Transverse colon (tissue), 4 donors: ENCODE measurements around the gene GNGT1. TPM values are rescaled to one million over a fixed set of nuclear protein-coding genes. Genes with fewer than 3 reads are reported as not detected.

Source experiments
- DNase-seq: peaks from one replicate; pipeline ENCODE4 v3.0.0-alpha.2; 2019
- H3K27ac ChIP-seq, 4 donors: fragments of 200-600 bp; sonication (generic); 2 replicates each; pipeline ENCODE4 v1.5.1; 2016 to 2018; ENCODE audit warnings: inconsistent platforms in 4 of 4
- H3K27me3 ChIP-seq: fragments of 200-600 bp; sonication (generic); 2 replicates; pipeline ENCODE4 v1.5.1; 2017; ENCODE audit warnings: inconsistent platforms
- H3K36me3 ChIP-seq, 4 donors: fragments of 200-600 bp; sonication (generic); 2 replicates each; pipeline ENCODE4 v1.5.1; 2017 to 2019; ENCODE audit warnings: inconsistent platforms in 4 of 4
- H3K4me1 ChIP-seq, 4 donors: fragments of 200-600 bp; sonication (generic); 2 replicates each; pipeline ENCODE4 v1.5.1; 2017 to 2020; ENCODE audit warnings: inconsistent platforms in 4 of 4
- H3K4me3 ChIP-seq, 4 donors: fragments of 200-600 bp; sonication (generic); 1 replicate in 1 of 4; 2 replicates in 3 of 4; pipeline versions ENCODE4 v1.5.1 to v1.6.1; 2017 to 2019; ENCODE audit warnings: inconsistent platforms in 4 of 4
- H3K9me3 ChIP-seq, 2 donors: fragments of 200-600 bp; sonication (generic); 2 replicates each; pipeline ENCODE4 v1.5.1; 2017 to 2019; ENCODE audit warnings: inconsistent platforms in 2 of 2
- CTCF ChIP-seq, 5 experiments: fragments of 200-600 bp in 3 of 5; fragments of 450-650 bp in 2 of 5; sonication (generic) in 3 of 5; IDR thresholded peaks; 1 replicate in 2 of 5; 2 replicates in 3 of 5; pipeline ENCODE4 v1.5.1; 2016 to 2017; ENCODE audit warnings: antibody characterized with exemption in 5 of 5, inconsistent platforms in 3 of 5, mild to moderate bottlenecking in 2 of 5, moderate library complexity in 1 of 5
- EP300 ChIP-seq: sonication (generic); formaldehyde crosslinking; IDR thresholded peaks from one replicate; pipeline ENCODE4 v1.6.1; 2017; ENCODE audit warnings: antibody characterized with exemption, low read depth
- POLR2A ChIP-seq: fragments of 450-650 bp; IDR thresholded peaks from one replicate; pipeline ENCODE4 v1.6.1; 2016; ENCODE audit warnings: antibody characterized with exemption, mild to moderate bottlenecking, moderate library complexity
- POLR2AphosphoS5 ChIP-seq, 3 donors: sonication (generic); formaldehyde crosslinking; IDR thresholded peaks; one replicate each; pipeline ENCODE4 v1.6.1; 2016; ENCODE audit warnings: antibody characterized with exemption in 3 of 3
- WGBS, 2 donors: methylation state at CpG; one replicate each; pipeline ENCODE4 v1.1.5; 2018; ENCODE audit warnings: low coverage in 1 of 2; 5-methylcytosine and 5-hydroxymethylcytosine counted together
- in situ Hi-C, 4 donors: fragments of 200-750 bp; cut with MboI; loops; one replicate each; pipeline versions ENCODE4 v1.15.0 to v1.15.1; 2017; ENCODE audit warnings: low sequenced_read_pairs in 3 of 4, low pct_ligation_motif_present in 1 of 4, low pct_unique_long_range_greater_than_20kb in 1 of 4
- intact Hi-C: fragments of 100-400 bp; cut with DNase I; formaldehyde crosslinking; loops from one replicate; pipeline ENCODE4 v1.15.1; 2023; ENCODE audit warnings: low total_unique reads
- total RNA-seq, 4 donors: library from RNA; depleted of rRNA; stranded (reverse); fragments of >200 nt; gene quantifications; one replicate each; pipeline ENCODE4 v1.1.0, GENCODE V29; 2016

GNGT1 gene
- total RNA-seq, 4 donors from 2014 or later = not detected

DNA sequence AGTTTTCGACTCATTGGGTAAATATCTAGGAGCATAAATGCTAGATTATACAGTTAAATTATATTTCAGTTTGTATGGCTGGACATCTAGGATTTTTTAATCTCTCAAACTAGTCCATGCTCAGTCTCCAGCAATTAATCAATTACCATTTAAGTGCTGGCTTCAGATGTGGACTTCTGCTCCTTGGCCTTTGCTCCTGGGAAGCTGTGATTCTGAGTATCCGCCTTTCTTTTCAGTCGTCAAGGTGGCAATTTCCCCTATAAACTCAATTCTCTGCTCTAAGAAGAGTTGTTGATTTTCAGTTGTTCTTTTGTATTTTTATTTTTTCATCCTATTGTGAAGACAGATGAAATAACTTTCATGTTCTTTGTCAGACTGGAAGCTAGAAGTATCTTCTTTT lies 39.5 kb upstream of the GNGT1 start:
- Histone ChIP-seq H3K27me3 (no peaks in the 10 kb centered on the region), H3K27ac (no peak overlapping the region), H3K9me3 (no peaks in the 10 kb centered on the region), H3K4me3 (no peak overlapping the region), H3K36me3 (no peaks in the 10 kb centered on the region), H3K4me1 (no peaks in the 10 kb centered on the region)
- WGBS, 2 donors = 59 to 69% methylated on average over 3 of the region's 3 CpGs
- in situ Hi-C loops = no loop called here
- intact Hi-C loops = no loop called here
- TF ChIP-seq POLR2AphosphoS5 (IDR thresholded peaks at IDR 0.05) (no peak), POLR2A (no peak)
- no peak for DNase-seq

- intact Hi-C loops = no loop called here
- no peak for DNase-seq
- in situ Hi-C loops = no loop called here
- no peaks in the 10 kb centered on the region for H3K36me3 ChIP-seq
- H3K9me3 ChIP-seq = no peaks in the 10 kb centered on the region
- no peak overlapping the region for H3K27ac ChIP-seq
- TF ChIP-seq CTCF (IDR thresholded peaks at IDR 0.05) (no peak), POLR2AphosphoS5 (IDR thresholded peaks at IDR 0.05) (no peak), EP300 (no peak), POLR2A (no peak)
- no peak overlapping the region for H3K4me3 ChIP-seq
- H3K4me1 ChIP-seq = no peaks in the 10 kb centered on the region
- no peaks in the 10 kb centered on the region for H3K27me3 ChIP-seq
- WGBS, 2 donors = 32 to 63% methylated on average over 1 of the region's 1 CpG
These were observed 32.3 kb upstream of the GNGT1 start for GRCh38 chr7:93873998-93874574.

- Histone ChIP-seq H3K36me3 (no peaks in the 10 kb centered on the region), H3K27ac (no peak overlapping the region), H3K27me3 (no peaks in the 10 kb centered on the region), H3K4me3 (no peak overlapping the region), H3K4me1 (no peaks in the 10 kb centered on the region), H3K9me3 (no peaks in the 10 kb centered on the region)
- in situ Hi-C loops (loop anchor here in 1 of 4 donors (25.0 kb wide), 1 partner anchor 210 kb away; no protein-coding TSS in a partner anchor), intact Hi-C loops (no loop called here)
- 67 to 70% methylated on average over 3 of the region's 3 CpGs for WGBS, 2 donors
- no peak for TF ChIP-seq POLR2AphosphoS5 (IDR thresholded peaks at IDR 0.05)
- TF ChIP-seq CTCF (IDR thresholded peaks at IDR 0.05) = no peak
- TF ChIP-seq POLR2A = no peak
- no peak for DNase-seq
These were observed 28.6 kb upstream of the GNGT1 start for GRCh38 chr7:93877742-93878141.

DNA sequence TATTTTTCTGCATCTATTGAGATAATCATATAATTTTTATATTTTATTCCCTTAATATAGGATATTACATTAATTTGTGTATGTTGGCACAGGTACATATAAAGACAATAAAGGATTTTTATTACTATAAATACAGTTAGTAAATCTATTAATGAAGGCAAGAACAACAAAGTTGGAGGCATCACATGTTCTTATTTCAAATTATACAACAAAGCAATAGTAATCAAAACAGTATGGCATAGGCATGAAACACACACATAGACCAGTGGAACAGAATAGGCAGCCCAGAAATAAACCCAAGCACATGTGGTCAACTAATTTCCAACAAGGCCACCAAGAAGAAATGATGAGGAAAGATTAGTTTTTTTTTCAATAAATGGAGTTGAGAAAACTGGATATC lies 27.0 kb upstream of the GNGT1 start:
- intact Hi-C loops = no loop called here
- no peaks in the 10 kb centered on the region for H3K27me3 ChIP-seq
- no peaks in the 10 kb centered on the region for H3K9me3 ChIP-seq
- in situ Hi-C loops = loop anchor here in 1 of 4 donors (25.0 kb wide), 1 partner anchor 208 kb away; no protein-coding TSS in a partner anchor
- no peak overlapping the region for H3K27ac ChIP-seq
- no peaks in the 10 kb centered on the region for H3K4me1 ChIP-seq
- H3K36me3 ChIP-seq = no peaks in the 10 kb centered on the region
- no peak overlapping the region for H3K4me3 ChIP-seq
- no peak for DNase-seq
- TF ChIP-seq POLR2A (no peak), EP300 (no peak), CTCF (IDR thresholded peaks at IDR 0.05) (no peak), POLR2AphosphoS5 (IDR thresholded peaks at IDR 0.05) (no peak)

- H3K36me3 ChIP-seq = no peaks in the 10 kb centered on the region
- no peak overlapping the region for H3K4me3 ChIP-seq
- no peaks in the 10 kb centered on the region for H3K27me3 ChIP-seq
- no peak for DNase-seq
- H3K9me3 ChIP-seq = no peaks in the 10 kb centered on the region
- TF ChIP-seq EP300 (no peak), CTCF (IDR thresholded peaks at IDR 0.05) (no peak), POLR2AphosphoS5 (IDR thresholded peaks at IDR 0.05) (no peak), POLR2A (no peak)
- H3K27ac ChIP-seq = no peak overlapping the region
- intact Hi-C loops (no loop called here), in situ Hi-C loops (loop anchor here in 1 of 4 donors (25.0 kb wide), 1 partner anchor 205 kb away; no protein-coding TSS in a partner anchor)
- H3K4me1 ChIP-seq = no peaks in the 10 kb centered on the region
These were observed 23.9 kb upstream of the GNGT1 start for GRCh38 chr7:93882468-93882867.
